Measurements from ENCODE around the gene SLAIN2. TPM values are rescaled to one million over a fixed set of nuclear protein-coding genes. Genes with fewer than 3 reads are reported as not detected.

Gene SLAIN2
- total RNA-seq, 1 donor from 2014 or later = 90.5 TPM

GRCh38 chr4:48343551-48343950 is 2.2 kb downstream of the SLAIN2 start:
- Histone ChIP-seq H4K20me1 (ENCODE audit: insufficient read depth, low read length) (peaks cover 58% of the 10 kb centered on the region), H3K4me1 (ENCODE audit: insufficient read depth, low read length) (peaks cover 21% of the 10 kb centered on the region), H3K4me3 (ENCODE audit: insufficient read depth, low read depth, low read length) (peak overlapping the region; percentile 81), H3K4me2 (ENCODE audit: low read length) (peak overlapping the region; percentile 98), H3K27me3 (ENCODE audit: insufficient read depth, low read length) (no peaks in the 10 kb centered on the region), H3K27ac (ENCODE audit: low read depth, low read length) (no peak overlapping the region), H3K79me2 (ENCODE audit: insufficient read depth, low read length) (peaks cover 78% of the 10 kb centered on the region), H3K9ac (ENCODE audit: low read length) (peak overlapping the region; percentile 97), H3K9me3 (ENCODE audit: insufficient read depth, low read depth, low read length) (no peaks in the 10 kb centered on the region), H2AFZ (ENCODE audit: low read depth, low read length) (no peak overlapping the region), H3K36me3 (ENCODE audit: insufficient read depth, low read length) (no peaks in the 10 kb centered on the region)
- Mint-ChIP-seq H3K36me3 (ENCODE audit: low read depth, unreplicated experiment) (no peaks in the 10 kb centered on the region), H3K4me3 (ENCODE audit: unreplicated experiment) (peak overlapping the region; percentile 100), H3K27me3 (ENCODE audit: low read depth, unreplicated experiment) (no peaks in the 10 kb centered on the region), H3K4me1 (ENCODE audit: low read depth, unreplicated experiment) (peaks cover 51% of the 10 kb centered on the region), H3K9me3 (ENCODE audit: unreplicated experiment) (no peaks in the 10 kb centered on the region), H3K27ac (ENCODE audit: unreplicated experiment) (peak overlapping the region; percentile 8)
- peak; percentile 37 for FAIRE-seq
- TF ChIP-seq, protein P1, sequence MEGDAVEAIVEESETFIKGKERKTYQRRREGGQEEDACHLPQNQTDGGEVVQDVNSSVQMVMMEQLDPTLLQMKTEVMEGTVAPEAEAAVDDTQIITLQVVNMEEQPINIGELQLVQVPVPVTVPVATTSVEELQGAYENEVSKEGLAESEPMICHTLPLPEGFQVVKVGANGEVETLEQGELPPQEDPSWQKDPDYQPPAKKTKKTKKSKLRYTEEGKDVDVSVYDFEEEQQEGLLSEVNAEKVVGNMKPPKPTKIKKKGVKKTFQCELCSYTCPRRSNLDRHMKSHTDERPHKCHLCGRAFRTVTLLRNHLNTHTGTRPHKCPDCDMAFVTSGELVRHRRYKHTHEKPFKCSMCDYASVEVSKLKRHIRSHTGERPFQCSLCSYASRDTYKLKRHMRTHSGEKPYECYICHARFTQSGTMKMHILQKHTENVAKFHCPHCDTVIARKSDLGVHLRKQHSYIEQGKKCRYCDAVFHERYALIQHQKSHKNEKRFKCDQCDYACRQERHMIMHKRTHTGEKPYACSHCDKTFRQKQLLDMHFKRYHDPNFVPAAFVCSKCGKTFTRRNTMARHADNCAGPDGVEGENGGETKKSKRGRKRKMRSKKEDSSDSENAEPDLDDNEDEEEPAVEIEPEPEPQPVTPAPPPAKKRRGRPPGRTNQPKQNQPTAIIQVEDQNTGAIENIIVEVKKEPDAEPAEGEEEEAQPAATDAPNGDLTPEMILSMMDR (IDR thresholded peaks at IDR 0.05; ENCODE audit: insufficient read depth, low read depth, low read length) = no peak
- no peak for TF ChIP-seq EZH2 (IDR thresholded peaks at IDR 0.05; ENCODE audit: insufficient read depth, low read length)
- DNase-seq (ENCODE audit: low read depth) = no peak

- Histone ChIP-seq H3K27me3 (ENCODE audit: insufficient read depth, low read length) (no peaks in the 10 kb centered on the region), H3K4me1 (ENCODE audit: insufficient read depth, low read length) (peaks cover 13% of the 10 kb centered on the region), H2AFZ (ENCODE audit: low read depth, low read length) (no peak overlapping the region), H4K20me1 (ENCODE audit: insufficient read depth, low read length) (peaks cover 69% of the 10 kb centered on the region), H3K4me2 (ENCODE audit: low read length) (no peak overlapping the region), H3K36me3 (ENCODE audit: insufficient read depth, low read length) (no peaks in the 10 kb centered on the region), H3K9me3 (ENCODE audit: insufficient read depth, low read depth, low read length) (no peaks in the 10 kb centered on the region), H3K27ac (ENCODE audit: low read depth, low read length) (no peak overlapping the region), H3K4me3 (ENCODE audit: insufficient read depth, low read depth, low read length) (no peak overlapping the region), H3K9ac (ENCODE audit: low read length) (no peak overlapping the region), H3K79me2 (ENCODE audit: insufficient read depth, low read length) (peaks cover 91% of the 10 kb centered on the region)
- Mint-ChIP-seq H3K4me1 (ENCODE audit: low read depth, unreplicated experiment) (peaks cover 36% of the 10 kb centered on the region), H3K36me3 (ENCODE audit: low read depth, unreplicated experiment) (no peaks in the 10 kb centered on the region), H3K9me3 (ENCODE audit: unreplicated experiment) (no peaks in the 10 kb centered on the region), H3K27ac (ENCODE audit: unreplicated experiment) (peak overlapping the region; percentile 7), H3K4me3 (ENCODE audit: unreplicated experiment) (no peak overlapping the region), H3K27me3 (ENCODE audit: low read depth, unreplicated experiment) (no peaks in the 10 kb centered on the region)
- DNase-seq (ENCODE audit: low read depth) (no peak), FAIRE-seq (no peak)
- TF ChIP-seq EZH2 (IDR thresholded peaks at IDR 0.05; ENCODE audit: insufficient read depth, low read length) = no peak
- TF ChIP-seq, protein P1 (IDR thresholded peaks at IDR 0.05; ENCODE audit: insufficient read depth, low read depth, low read length) = no peak
Measured at GRCh38 chr4:48345542-48345941, 4.2 kb downstream of the SLAIN2 start.

DNA sequence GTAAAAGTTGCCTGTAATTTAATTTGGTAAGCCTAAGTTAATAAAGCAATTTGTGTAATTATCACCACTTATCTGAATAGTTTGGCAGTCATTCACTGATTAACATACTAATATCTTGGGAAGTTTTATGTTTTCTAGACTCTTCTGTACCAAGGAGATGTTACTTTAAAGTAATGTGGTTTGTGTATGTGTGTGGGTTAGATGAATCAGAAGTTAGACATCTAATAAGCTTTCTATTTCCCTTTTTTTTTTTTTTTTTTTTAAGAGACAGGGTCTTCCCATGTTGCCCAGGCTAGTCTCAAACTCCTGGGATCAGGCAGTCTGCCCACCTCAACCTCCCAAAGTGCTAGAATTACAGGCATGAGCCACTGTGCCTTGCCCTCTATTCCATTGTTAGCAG is 5.3 kb downstream of the SLAIN2 start:
- H3K9ac ChIP-seq (ENCODE audit: low read length) = peak overlapping the region; percentile 5
- H3K4me1 ChIP-seq (ENCODE audit: insufficient read depth, low read length) = peaks cover 16% of the 10 kb centered on the region
- Mint-ChIP-seq H3K27ac (ENCODE audit: unreplicated experiment) (peak overlapping the region; percentile 73), H3K27me3 (ENCODE audit: low read depth, unreplicated experiment) (no peaks in the 10 kb centered on the region), H3K4me3 (ENCODE audit: unreplicated experiment) (peak overlapping the region; percentile 55), H3K4me1 (ENCODE audit: low read depth, unreplicated experiment) (peaks cover 43% of the 10 kb centered on the region), H3K9me3 (ENCODE audit: unreplicated experiment) (no peaks in the 10 kb centered on the region), H3K36me3 (ENCODE audit: low read depth, unreplicated experiment) (no peaks in the 10 kb centered on the region)
- peak overlapping the region; percentile 41 for H3K27ac ChIP-seq (ENCODE audit: low read depth, low read length)
- H3K27me3 ChIP-seq (ENCODE audit: insufficient read depth, low read length) = no peaks in the 10 kb centered on the region
- H2AFZ ChIP-seq (ENCODE audit: low read depth, low read length) = no peak overlapping the region
- H3K79me2 ChIP-seq (ENCODE audit: insufficient read depth, low read length) = peaks cover 100% of the 10 kb centered on the region
- TF ChIP-seq, protein P1 (IDR thresholded peaks at IDR 0.05; ENCODE audit: insufficient read depth, low read depth, low read length) = no peak
- no peak for TF ChIP-seq EZH2 (IDR thresholded peaks at IDR 0.05; ENCODE audit: insufficient read depth, low read length)
- peaks cover 79% of the 10 kb centered on the region for H4K20me1 ChIP-seq (ENCODE audit: insufficient read depth, low read length)
- H3K4me3 ChIP-seq (ENCODE audit: insufficient read depth, low read depth, low read length) = no peak overlapping the region
- FAIRE-seq (peak; percentile 49), DNase-seq (ENCODE audit: low read depth) (peak; percentile 65)
- H3K4me2 ChIP-seq (ENCODE audit: low read length) = peak overlapping the region; percentile 56
- H3K36me3 ChIP-seq (ENCODE audit: insufficient read depth, low read length) = no peaks in the 10 kb centered on the region
- H3K9me3 ChIP-seq (ENCODE audit: insufficient read depth, low read depth, low read length) = no peaks in the 10 kb centered on the region
